GM21786 (cell line): ENCODE measurements around the gene TPH1.
A peak's percentile ranks its signal among the peaks of the same experiment; 100 is the strongest.
"Not testable (repeated sequence)": the region's sequence is repeated elsewhere in the genome, so short reads cannot be mapped to it uniquely, and the experiment has no call there.

Experiments
- ATAC-seq: cut with Tn5 transposase; IDR thresholded peaks from one replicate; pipeline ENCODE4 v1.9.1; 2021; ENCODE audit not compliant: unreplicated experiment

TPH1 gene

DNA sequence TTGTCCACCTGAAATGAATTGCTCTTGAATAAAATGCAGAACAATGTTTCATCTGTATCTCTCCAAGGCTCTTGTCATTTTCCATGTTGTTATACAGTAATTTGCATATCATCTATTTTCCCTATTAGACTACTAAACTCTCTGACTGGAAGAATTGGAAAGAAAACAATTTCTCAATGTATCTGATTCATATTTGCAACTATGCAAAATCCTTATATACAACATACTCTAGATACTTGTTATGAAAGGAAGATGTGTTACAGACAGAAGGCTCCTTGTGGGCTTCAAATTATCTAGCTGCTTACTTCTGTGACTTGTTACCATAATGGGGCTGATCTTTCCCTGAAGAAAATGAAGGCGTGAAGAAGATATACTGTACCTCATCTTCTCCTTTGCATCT is 23.6 kb downstream of the TPH1 start:
- ATAC-seq: no peak

- no peak for ATAC-seq
Observed at GRCh38 chr11:18019650-18020049, 26.4 kb downstream of the TPH1 start.

DNA sequence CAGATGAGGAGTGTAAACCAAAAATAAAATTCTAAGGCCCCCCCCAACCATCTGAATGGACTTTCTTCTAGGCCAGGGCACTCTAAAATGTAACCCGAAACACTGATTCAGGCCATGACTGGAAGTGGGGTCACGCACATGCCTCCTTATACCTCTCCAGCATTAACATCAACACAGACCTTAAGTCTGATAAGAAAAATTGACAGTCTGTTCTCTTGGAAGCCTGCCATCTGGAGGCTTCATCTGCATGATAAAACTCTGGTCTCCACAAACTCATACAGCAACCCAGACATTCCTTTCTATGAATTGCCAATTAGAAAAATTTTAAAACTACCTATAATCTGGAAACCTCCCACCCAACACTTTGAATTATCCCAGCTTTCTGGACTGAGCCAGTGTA is 29.3 kb downstream of the TPH1 start:
- no peak for ATAC-seq

- ATAC-seq: no peak
Observed at GRCh38 chr11:18014876-18015275, 31.2 kb downstream of the TPH1 start.

GRCh38 chr11:18013790-18014507 is 32.1 kb downstream of the TPH1 start:
- no peak for ATAC-seq

GRCh38 chr11:18012906-18013781 is 32.9 kb downstream of the TPH1 start, which contains the start of gene SERGEF:
Gene SERGEF, minus strand, starts transcription at chr11:18013047. Its CDS starts 37 bp downstream, at chr11:18013010.
- peak; percentile 90 for ATAC-seq

DNA sequence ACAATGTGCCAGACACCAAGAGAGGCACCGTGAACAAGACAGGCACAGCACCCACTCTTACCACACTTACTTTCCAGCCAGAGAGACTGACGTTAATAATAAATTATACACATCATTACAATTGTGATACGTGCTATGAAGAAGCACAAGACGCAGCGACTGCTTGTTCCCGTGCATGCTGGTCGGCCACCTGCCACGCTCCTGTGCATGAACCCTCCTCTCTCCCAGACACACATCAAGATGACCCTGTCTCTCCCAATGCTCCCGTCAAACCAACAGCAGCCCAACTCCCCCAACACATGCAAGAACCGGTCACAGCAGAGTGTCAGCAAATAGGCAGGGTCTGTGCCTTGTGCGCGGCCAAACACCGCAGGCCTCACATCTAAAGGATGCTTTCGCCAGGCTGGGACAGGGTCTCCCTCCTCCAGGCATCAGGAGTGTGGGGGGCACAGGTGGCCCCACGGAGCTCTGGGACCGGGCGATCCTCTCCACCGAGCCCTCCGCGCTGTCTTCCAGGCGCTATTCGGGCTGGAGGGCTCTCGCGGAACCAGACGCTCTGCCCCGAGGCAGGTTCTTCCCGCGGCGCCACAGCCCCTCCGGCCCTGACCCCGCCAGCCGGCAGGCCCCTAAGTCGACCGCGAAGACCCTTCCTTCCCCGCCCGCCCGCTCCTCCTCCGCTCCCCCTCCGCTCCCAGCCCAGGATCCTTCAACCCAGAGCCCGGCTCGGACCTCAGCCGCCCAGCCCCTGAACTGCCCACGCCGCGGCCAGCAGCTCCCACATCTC is 33.8 kb downstream of the TPH1 start:
- ATAC-seq: peak; percentile 0

GRCh38 chr11:18011633-18012032 is 34.4 kb downstream of the TPH1 start:
- no peak for ATAC-seq

- ATAC-seq: no peak
Observed at GRCh38 chr11:18010977-18011586, 35.0 kb downstream of the TPH1 start.

- ATAC-seq: no peak
Observed at GRCh38 chr11:18010121-18010670, 35.9 kb downstream of the TPH1 start.

GRCh38 chr11:18005376-18006129 is 40.5 kb downstream of the TPH1 start:
- ATAC-seq: no peak

- no peak for ATAC-seq
Observed at GRCh38 chr11:18001191-18001590, 44.9 kb downstream of the TPH1 start.

- peak; percentile 95 for ATAC-seq
Observed at GRCh38 chr11:18000760-18001159, 45.3 kb downstream of the TPH1 start.

- ATAC-seq: not testable (repeated sequence)
Observed at GRCh38 chr11:18000128-18000527, 45.9 kb downstream of the TPH1 start.
